Effector CD8-positive, alpha-beta T cell (primary cell): Measurements from ENCODE around the gene MYOM1.

Source experiments
- DNase-seq: peaks from one replicate; lab custom pipeline; 2025; lab: John Stamatoyannopoulos, UW
- total RNA-seq, 4 experiments: gene quantifications; one replicate each; lab custom pipeline; 2026; lab: John Stamatoyannopoulos, UW

The MYOM1 gene
- total RNA-seq, result 5.0 to 19.7 (median 5.8) reads per million in 4 experiments

DNA sequence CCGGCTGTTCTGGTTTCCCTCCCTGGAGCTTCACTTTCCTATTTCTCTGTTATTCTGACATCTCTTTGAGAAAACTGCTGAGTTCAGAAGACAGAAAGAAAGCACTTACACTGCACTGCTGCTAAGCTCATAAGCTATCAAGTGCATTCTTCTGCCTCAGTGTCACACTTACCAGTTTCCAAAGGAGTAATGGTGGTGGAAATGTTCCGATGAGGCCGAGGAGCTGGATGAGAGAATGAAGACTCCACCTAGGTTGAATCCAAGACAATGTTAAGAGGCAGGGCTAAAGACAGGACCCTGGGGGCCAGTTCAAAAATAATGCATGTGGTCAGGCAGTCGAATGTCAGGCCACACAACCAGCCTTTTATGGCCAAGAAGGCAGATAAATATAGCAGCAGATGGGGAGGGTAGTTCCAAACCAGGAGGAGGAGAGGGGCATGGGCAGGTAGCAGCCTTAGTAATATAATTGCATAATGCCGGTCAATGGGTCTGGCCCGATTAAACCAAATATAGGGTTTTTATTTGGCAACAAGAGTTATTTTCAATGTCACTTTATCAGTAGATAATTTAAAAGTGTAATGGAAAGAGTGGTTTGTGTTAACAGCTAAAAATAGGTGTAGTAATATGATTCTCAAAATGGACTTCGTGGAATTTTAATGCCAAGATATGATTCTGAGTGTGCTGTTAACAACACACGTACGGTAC is at the start of gene MYOM1:
MYOM1 (minus strand) TSS at position 338 of the 705 bp plus-strand sequence. CDS start 4,745 bp downstream, outside the sequence.
- no peak for DNase-seq

DNA sequence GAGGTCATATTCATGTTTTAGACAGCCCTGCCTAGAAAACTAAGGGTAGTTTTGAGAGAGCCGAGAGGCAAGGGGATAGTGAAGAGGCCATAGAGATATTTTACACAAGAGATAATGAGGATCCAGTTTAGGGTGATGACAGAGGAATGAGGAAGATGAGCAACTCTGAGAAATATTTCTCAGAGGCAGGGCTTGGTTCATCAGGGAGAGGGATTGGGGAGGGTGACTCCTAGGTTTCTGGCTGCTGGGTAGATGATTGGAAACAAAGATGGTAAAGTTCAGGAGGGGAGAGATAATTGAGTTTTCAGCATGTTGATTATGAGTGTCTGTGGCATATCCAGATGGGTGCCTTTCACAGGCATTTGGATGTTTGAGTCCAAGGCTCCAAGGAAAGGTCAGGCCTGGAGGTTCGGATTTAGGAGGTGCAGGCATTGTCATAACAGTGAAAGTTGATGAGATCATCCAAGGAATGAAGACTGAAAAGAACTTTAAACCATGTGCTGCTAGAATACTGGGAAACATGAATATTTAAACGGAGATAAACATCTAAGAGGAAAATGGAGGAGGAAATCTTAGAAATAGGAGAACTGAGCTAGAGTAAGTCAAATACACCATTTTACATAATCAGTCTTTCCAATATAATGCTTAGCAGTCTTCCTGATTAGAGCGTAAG is 49.6 kb upstream of the MYOM1 start:
- no peak for DNase-seq

DNA sequence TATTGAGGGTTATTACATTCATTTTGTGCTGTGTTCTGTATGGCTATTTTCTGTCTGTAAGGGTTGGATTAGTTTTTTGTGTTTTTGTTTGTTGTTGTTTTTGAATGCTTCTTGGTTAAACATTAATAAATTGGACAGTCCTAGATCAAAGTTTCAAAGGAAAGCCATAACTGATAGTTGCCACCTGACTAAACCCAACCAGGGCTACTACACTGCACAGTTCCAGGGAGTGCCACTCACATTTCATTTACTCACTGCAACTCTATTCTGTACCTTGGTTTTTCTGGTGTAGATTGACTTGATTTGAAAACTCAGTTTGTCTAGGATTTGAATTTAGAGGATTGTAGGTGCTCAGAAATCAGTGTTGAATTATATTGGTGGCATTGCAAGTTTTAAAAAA is 48.5 kb upstream of the MYOM1 start:
- DNase-seq, result no peak

DNA sequence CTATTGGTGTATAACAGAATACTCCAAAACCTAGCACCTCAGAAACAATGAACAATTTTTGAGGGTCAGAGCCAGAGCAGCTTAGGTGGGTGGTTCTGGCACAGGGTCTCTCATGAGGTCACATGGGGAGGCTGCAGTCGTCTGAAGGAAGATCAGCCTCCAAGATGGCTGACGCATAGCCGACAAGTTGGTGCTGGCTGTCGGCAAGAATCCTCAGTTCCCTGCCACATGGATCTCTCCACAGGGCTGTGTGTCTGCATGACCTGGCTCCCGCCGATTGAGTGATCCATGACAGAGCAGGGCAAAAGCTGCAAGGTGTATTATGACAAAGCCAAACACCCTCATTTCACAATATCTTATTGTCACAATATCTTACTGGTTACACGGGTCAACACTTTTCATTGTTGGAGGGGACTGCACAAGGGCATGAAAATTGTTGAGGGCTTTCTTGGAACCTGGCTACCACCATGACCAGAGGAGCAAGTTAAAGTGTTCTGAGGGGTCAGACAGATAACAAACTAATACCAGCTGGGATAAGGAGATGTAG is 46.4 kb upstream of the MYOM1 start:
- DNase-seq, result no peak

DNA sequence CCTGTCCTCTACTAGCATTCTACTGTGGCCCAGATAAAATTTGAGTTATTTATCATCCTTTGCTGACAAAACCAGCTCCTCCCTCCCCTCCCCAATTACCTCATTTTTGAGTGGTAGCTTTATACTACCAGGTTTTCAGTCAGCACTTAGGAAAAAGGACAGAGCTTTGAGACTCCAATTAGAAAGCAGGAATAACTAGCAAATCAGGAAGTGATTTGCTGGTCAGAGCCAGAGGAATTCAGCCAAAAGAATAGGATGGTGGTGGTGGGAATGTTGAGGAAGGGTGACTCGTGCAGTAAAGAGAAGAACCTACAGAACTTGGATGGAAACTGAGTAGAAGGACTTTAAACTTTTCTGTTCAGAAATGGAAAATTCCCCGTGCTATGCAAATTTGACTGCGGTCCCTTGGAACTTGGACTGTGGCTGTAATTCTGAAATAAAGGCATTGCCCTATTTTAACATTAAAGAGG is 45.8 kb upstream of the MYOM1 start:
- no peak for DNase-seq

DNA sequence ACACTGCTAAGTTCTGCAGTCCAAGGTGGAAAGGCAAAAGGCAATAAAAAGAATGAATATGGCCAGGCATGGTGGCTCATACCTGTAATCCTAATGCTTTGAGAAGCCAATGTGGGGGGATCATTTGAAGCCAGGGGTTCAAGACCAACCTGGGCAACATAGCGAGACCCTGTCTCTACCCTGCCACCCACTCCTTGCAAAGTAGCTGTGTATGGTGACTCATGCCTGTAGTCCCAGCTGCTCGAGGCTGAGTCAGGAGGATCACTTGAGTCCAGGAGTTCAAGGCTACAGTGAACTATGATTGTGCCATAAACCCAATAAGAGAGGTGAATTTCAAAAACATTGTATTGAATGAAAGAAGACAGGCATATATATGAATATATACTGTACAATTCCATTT is 44.6 kb upstream of the MYOM1 start:
- no peak for DNase-seq

DNA sequence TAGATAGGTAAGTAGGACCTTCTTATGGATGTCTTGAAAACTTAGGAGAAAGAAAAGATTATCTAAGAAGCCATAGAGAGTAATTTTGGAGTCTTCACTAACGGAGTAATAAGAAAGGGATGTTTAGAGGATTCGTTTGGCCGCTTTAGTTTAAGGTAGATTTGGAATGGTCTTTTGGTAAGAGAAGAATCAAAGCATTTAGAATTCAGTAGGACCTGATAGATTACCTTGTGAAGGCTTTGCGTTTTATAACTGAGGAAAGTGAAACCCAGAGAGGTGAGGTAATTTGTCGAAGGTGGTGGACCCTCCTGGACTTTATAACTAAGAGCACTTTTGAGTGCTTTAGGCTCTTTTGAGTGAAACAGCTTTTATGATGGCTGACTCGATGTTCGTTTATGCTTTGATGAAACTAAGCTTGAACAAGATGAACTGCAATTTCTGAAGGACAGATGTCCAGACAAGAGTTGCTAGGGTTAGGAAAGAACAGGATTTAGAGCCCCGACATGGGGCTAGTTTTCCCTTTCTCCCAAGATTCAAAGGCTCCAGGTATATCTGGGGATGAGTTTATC is 43.4 kb upstream of the MYOM1 start:
- no peak for DNase-seq

DNA sequence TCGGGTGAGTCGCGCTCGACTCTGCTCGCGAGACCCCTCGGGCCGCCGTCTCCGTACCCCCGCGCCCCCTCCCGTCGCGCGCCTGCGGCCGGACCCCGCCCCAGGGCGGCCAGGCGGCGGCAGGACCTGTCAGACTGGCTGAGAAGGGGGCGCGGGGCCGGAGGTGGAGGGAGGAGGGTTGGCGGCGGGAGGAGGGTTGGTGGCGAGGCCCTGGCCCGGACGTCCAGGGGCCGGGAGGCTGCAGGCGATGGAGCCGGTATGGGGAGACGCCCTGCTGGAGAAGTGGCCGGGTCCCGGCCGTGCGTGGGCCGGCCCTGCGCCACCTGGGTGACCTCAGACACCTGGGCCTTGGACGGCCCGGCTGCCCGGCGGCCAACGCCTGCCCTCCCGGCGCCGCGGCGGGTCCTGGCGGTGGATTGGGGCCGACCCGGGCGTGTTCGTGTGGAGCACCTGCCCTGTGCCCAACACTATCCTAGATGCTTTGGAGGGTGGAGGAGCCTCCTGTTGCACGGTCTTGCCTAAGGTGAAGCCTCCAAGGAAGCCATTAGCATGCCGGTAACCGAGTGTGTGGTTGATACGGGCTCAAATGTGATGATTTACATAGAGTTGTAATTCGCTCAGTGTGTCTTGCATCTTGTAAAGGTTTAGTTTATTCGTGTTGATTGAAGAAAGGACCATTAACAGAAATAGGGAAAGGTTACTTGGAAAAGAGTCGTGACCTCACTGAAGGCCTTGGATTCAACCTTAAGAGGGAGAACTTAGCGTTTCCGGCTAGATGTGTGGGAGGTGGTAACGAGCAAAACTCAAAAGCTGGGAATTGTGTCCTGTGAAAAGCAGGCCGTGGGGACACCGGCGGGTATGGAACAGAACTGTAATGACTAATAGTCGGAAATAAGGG is 42.7 kb upstream of the MYOM1 start:
- DNase-seq, result peak; percentile 7

DNA sequence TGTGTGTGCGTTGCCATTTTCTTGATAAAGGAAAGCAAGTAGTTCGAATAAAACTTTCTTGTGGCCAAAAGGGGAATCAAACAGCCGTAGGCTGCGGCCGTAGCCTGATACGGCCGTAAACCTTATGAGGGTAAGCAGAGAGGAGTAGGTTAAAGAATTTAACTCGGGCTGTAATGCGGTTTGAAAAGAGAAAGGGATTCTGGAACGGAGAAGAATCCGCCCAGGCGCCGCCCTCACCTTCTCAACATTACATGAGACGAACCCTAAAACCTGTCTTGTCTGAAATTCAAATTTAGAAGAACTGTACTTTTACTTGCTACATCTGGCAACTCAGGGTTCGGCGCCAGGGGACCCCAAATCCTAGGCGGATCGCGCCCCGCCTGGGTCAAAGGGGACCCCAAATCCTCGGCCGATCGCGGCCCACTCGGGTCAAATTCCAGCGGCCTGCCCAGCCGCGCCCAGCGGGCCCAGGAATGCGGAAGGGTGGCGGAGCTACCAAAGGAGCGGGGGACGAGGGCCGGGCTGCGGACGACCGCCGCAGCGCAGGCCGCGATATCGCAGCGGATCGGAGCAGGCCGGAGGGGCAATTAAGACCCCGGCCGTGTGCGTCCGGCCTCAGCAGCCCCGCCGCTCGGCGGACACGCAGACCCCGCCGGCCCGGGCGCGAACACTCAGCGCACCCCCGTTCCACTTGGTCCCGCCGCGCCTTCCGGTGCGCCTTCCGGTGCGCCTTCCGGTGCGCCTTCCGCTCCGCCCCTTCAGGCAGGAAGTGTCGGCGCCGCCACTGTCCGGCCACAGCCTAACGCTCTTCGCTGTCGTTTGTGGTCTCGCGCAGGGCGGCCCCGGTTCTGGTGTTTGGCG is 41.8 kb upstream of the MYOM1 start, which contains the start of gene MYL12B:
MYL12B (plus strand) TSS at position 761 of the 861 bp plus-strand sequence. CDS start 10,766 bp downstream, outside the sequence.
- peak; percentile 61 for DNase-seq

DNA sequence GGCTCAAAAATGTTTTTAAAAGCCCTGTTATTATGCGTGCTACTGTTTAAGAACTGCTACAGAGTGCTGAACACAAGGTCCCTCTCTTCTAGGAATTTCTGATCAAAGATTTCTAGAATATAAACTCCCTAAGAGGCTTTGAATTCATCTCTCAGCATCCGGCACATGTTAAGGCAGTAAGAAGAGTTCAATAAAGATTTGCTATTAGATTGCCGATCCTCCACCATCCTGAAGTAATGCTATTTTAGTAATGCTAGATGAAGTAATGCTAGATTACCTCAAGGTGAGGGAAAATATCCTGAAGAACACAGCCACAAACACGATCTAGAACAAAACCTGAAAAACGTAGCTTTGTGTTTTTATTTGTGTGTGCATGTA is 41.2 kb upstream of the MYOM1 start:
- no peak for DNase-seq

DNA sequence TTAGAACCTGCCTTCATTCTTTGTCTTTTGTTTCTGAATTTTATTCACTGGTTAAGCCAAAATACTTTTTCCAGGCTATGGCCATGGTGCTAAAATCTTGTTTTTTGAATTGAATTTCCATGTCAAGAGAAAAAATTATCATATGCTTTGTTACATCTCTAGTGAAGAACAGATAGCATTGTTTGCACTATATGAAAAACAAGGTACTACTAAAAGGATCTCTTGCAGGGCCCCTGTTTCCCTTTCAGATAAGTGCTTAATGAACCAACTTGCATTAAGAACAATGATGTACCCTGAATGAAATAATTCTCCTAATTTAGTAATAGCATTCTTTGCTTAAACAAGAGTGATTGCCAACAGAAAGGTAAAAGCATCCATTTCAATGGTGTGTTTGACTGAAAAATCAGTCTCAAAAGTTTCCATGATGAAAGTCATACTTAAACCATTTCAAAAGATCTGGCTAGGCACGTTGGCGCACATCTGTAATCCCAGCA is 37.9 kb upstream of the MYOM1 start:
- no peak for DNase-seq

DNA sequence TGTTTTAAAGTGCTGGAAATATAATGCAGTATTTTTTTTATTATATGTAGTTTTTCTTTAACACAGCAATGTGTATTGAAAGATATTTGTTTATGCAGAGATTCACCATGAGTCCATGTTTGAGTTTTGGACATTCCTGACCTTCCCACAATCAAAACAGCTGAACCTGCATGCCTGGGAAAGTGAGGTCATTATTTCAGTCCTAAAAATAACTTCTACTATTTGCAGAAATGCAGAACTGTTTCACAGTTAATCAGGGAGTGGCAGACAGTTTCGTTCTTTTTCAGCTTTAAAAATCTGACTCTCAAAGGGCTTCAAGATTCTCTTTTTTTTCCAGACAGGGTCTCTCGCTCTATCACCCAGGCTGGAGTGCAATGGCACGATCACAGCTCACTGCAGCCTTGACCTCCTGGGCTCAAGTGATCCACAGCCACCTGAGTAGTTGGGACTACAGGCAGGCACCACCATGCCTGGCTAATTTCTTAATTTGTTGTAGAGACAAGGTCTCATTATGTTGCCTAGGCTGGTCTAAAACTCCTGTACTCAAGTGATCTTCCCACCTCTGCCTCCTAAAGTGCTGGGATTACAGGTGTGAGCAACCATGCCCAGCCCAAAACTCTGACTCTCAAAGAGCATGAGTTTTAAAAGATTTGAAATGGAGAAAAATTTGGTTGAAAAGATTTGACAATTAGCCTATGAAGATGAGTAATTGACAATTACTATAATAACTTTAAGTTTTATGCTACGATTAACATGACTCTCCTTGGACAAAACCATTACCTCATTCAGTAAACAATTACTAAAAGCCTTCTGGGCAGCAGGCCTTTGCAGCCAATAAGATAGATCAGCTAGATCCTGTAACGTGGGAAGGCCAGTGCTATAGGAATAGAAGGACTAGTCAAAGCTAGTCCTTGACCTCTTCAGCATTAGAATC is 37.2 kb upstream of the MYOM1 start:
- DNase-seq, result no peak

DNA sequence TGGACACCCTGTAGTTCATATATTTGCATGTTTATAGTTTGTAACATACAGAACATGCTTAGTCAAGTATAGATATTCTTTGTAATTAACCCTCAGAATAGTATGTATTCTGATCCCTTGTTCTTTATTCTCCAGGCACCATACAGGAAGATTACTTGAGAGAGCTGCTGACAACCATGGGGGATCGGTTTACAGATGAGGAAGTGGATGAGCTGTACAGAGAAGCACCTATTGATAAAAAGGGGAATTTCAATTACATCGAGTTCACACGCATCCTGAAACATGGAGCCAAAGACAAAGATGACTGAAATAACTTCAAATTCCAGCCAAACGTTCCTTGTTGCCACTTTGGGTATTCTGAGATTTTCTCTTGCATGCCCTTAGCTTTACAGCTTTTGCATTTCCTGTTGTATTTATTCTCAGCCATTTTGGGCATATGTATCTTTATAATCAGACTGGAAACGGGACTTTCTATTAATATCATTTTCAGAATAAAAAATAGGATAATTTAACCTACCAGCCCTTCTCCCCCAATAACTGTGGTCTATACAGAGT is 35.9 kb upstream of the MYOM1 start:
- no peak for DNase-seq

DNA sequence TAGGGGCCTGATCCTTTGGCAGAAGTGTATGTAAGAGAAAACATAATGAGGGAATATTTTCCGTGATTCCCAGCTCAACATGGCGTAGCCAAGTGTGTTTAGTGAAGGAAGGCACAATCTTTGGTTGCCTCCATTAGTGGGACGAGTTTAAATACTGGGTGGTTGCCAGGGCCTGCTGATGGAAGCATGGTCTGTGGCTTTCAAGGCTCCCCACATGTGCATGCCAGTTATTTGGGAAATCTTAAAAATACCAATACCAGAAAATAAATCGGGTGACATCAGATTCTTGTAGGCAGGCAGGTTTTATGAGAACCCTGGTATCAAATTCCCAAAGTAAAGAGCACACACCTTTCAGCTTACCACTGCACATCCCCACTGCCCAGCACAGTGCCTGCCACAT is 35.0 kb upstream of the MYOM1 start:
- no peak for DNase-seq

DNA sequence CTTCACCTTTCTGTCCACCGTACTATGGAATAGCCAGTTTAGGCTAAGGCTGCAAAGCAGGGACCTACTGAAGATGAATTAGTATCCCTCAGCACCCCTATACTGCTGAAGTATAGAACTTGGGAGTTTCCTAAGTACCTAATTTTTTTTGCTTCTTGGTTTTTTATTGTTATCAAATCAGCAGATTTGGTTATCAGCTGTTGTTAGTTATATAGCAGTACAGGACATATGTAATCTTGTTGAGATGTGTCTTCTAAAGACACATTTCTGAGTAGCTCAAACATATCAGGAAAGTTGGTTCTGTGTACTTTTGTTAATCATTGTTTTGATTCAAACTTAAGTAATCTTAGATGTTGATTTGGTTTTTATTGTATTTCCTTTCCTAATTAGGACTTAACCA is 33.1 kb upstream of the MYOM1 start:
- no peak for DNase-seq

DNA sequence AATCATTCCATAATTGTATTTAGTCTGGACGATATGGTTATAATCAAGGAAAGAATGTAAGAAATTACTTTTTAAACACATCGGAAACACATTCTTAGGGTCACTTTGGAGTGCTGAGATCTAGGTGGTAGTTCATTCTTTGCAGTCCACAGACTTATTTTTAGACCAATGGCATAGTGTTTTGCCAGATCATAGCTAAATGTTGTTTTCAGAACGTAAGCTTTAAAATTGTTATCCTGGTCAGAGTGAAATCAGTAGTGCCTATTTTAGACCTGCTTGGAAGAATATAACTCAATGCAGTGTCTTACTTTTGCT is 32.2 kb upstream of the MYOM1 start:
- no peak for DNase-seq

DNA sequence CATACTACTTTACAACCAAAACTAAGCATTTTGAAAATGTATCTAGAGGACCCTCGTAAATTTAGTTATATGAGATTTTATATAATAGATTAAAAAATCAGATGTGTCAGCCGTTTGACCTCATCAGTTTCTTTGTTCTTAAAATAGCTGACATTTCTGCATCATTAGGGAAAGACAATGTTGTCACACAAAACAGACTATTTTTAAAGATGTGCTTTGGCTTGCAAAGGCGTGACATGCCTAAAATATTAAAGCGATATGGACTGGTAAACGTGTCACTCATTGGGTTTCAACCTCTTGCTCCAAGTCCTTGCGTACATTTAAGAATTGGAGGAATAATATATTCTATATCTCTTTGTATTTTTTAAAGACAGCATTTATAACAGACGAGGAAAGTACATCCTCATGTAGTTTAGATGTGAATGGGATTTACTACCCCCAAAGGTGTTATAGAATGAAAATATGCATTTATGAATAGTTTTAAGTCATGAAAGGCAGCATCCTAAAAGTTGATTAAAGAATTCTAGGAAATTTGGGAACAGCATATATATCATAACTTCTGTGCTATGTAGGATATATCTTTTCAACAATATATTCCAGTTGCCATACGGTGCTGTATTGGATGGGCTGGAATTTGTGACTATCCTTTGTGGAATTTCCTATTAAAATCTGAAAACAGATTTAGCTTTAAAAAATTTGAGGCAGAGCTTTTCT is 31.6 kb upstream of the MYOM1 start:
- DNase-seq, result no peak

DNA sequence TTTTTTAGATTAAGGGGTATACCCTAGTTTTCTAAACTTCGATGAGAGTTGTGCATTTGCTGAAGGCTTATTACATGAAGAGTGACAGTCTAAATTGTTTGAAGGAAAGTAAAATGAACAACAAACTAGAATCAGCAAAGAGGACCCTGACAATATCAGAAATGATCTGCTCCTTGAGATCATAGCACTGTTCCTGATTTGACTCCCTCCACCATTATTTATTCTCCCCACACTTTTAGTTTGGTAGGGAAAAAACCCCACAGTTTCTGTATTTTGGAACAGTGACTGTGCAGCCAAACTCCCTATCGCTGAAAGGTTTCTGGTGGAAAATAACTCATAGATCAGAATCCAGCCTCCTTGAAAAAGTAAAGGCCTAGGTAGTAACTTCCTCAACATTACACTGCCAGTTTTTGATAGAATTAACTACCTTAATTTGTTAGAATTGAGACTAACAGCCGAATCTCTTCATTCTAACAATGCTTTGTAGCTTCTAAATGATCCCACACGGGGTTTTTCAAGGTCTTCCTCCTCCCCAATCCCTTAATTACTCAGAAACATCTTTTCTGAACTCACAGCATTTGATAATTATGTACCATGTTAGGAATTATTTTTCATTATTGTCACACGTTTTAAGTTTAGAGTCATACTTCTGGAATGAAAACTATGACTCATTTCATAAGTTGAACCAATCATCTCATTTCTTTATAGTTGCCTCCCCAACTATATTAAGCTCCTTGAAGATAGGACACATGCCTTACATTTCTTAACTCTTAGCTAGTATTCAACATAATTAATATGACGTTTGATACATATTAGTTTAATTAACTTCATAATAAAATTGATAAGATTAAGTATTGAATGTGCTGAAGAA is 30.7 kb upstream of the MYOM1 start:
- no peak for DNase-seq
